Endodermal cell (in vitro differentiated cells): ENCODE data around the gene OR2L3. TPM values are rescaled to one million over a fixed set of nuclear protein-coding genes. Genes with fewer than 3 reads are reported as not detected.

Source experiments
- DNase-seq: peaks from one replicate; pipeline ENCODE4 v3.0.0-alpha.2; 2017
- H3K27ac ChIP-seq: 2 replicates; pipeline ENCODE4 v1.5.1; 2013; ENCODE audit warnings: mild to moderate bottlenecking, low read depth, low read length, moderate library complexity
- H3K27me3 ChIP-seq: 2 replicates; pipeline ENCODE4 v1.6.1; 2013; ENCODE audit warnings: mild to moderate bottlenecking, low read length, moderate library complexity; ENCODE audit not compliant: insufficient read depth, control insufficient read depth, poor library complexity, severe bottlenecking
- H3K36me3 ChIP-seq: 2 replicates; pipeline ENCODE4 v1.7.0; 2013; ENCODE audit warnings: mild to moderate bottlenecking, low read length, moderate library complexity; ENCODE audit not compliant: control insufficient read depth, insufficient read depth
- H3K4me1 ChIP-seq: one replicate; pipeline ENCODE4 v1.7.0; 2013; ENCODE audit warnings: low read length; ENCODE audit not compliant: control insufficient read depth, insufficient read depth
- H3K4me3 ChIP-seq: 2 replicates; pipeline ENCODE4 v1.5.1; 2013; ENCODE audit warnings: mild to moderate bottlenecking, low read length, moderate library complexity
- H3K9ac ChIP-seq: 2 replicates; pipeline ENCODE4 v1.6.1; 2013; ENCODE audit warnings: mild to moderate bottlenecking, low read length, moderate library complexity; ENCODE audit not compliant: poor library complexity, severe bottlenecking; ENCODE audit errors: extremely low read depth
- H3K9me3 ChIP-seq: 2 replicates; pipeline ENCODE4 v1.6.1; 2013; ENCODE audit warnings: mild to moderate bottlenecking, low read length, moderate library complexity; ENCODE audit not compliant: control insufficient read depth
- H3K27ac Mint-ChIP-seq: 2 replicates; pipeline ENCODE4 v1.8.0; 2020; ENCODE audit warnings: mixed read lengths
- H3K27me3 Mint-ChIP-seq: 2 replicates; pipeline ENCODE4 v1.8.0; 2021; ENCODE audit warnings: mild to moderate bottlenecking, mixed read lengths; ENCODE audit not compliant: insufficient read depth
- H3K36me3 Mint-ChIP-seq: 2 replicates; pipeline ENCODE4 v1.8.0; 2020; ENCODE audit warnings: low read depth, mixed read lengths
- H3K4me1 Mint-ChIP-seq: 2 replicates; pipeline ENCODE4 v1.8.0; 2020; ENCODE audit warnings: mixed read lengths
- H3K4me3 Mint-ChIP-seq: 2 replicates; pipeline ENCODE4 v1.8.0; 2020; ENCODE audit warnings: mild to moderate bottlenecking, moderate library complexity, mixed read lengths
- H3K9me3 Mint-ChIP-seq: 2 replicates; pipeline ENCODE4 v1.8.0; 2020; ENCODE audit warnings: mild to moderate bottlenecking, mixed read lengths
- whole genome bisulfite sequencing, 2 experiments: methylation state at CpG; one replicate each; pipeline versions ENCODE4 v1.1.5 to v1.1.7; 2013; ENCODE audit warnings: missing lambda C conversion rate in 2 of 2, mixed read lengths in 1 of 2; ENCODE audit not compliant: insufficient coverage in 1 of 2, insufficient read length in 1 of 2; 5-methylcytosine and 5-hydroxymethylcytosine counted together
- long read RNA-seq, 4 experiments: library from polyadenylated mRNA in 2 of 4; library from RNA in 1 of 4; library from capped mRNA in 1 of 4; stranded (forward) in 3 of 4; unstranded in 1 of 4; transcript quantifications; one replicate each; pipeline ENCODE4 v2.0.0, GENCODE V29; 2020 to 2021; ENCODE audit warnings: inconsistent platforms in 1 of 4
- polyA plus RNA-seq, 2 experiments: library from polyadenylated mRNA; stranded (reverse); fragments of 50-300 nt; gene quantifications; one replicate each; pipeline ENCODE4 v1.2.3, GENCODE V29; 2013
- total RNA-seq, 2 donors: library from RNA; stranded (reverse); fragmentation: NEBNext Ultra II Directional in 1 of 2; extraction: Animal tissue kit (Norgen Biotek cat#: 25700) in 1 of 2; gene quantifications; 2 replicates in 1 of 2; 3 replicates in 1 of 2; pipeline ENCODE4 v1.2.1, GENCODE V29; 2021
- TF ChIP-seq, protein P1 (sequence below): fragments of 200-600 bp; sonication (generic); conservative IDR thresholded peaks from 2 replicates; pipeline ENCODE4 v1.5.0; 2021; ENCODE audit warnings: antibody characterized with exemption, mild to moderate bottlenecking

The OR2L3 gene, protein sequence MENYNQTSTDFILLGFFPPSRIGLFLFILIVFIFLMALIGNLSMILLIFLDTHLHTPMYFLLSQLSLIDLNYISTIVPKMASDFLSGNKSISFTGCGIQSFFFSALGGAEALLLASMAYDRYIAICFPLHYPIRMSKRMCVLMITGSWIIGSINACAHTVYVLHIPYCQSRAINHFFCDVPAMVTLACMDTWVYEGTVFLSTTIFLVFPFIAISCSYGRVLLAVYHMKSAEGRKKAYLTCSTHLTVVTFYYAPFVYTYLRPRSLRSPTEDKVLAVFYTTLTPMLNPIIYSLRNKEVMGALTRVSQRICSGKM
- not detected for total RNA-seq
- polyA plus RNA-seq (2013, experiment 1 of 2) = not detected
- not detected for polyA plus RNA-seq (2013, experiment 2 of 2)
- long read RNA-seq, experiment 1 = 0 reads
- long read RNA-seq, experiment 2 = 0 reads
- long read RNA-seq, experiment 3 = 0 reads
- long read RNA-seq, experiment 4 = 0 reads

DNA sequence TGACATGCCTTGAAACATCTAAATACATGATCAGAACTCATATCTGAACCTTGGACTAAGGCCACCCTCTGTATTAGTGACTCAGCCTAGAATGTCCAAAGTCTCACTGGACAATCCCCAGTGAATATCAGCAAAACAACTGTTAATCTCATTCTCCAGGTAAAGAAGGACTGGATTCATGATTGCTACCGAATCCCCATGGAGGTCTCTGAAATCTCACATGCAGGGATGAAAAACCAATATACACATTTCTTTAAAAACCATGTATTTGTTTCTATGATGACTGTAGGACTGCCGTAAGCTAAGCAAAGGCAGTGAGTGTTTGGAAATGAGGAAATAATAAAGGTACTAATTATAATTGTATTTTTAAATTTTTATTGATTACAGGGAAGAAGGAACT, at the start of gene OR2L3:
TSS of gene OR2L3 (plus strand) at position 301 of the 400 bp plus-strand sequence. CDS start 13,846 bp downstream, outside the sequence.
- Histone ChIP-seq H3K27ac (no peak within 1 kb of the TSS), H3K36me3 (no peaks in the 10 kb centered on the region), H3K4me1 (no peaks in the 10 kb centered on the region), H3K9me3 (peaks cover 58% of the 10 kb centered on the region), H3K9ac (no peak within 1 kb of the TSS), H3K4me3 (no peak within 1 kb of the TSS), H3K27me3 (no peaks in the 10 kb centered on the region)
- Mint-ChIP-seq H3K27me3 (no peaks in the 10 kb centered on the region), H3K36me3 (no peaks in the 10 kb centered on the region), H3K4me3 (no peak within 1 kb of the TSS), H3K27ac (no peak within 1 kb of the TSS), H3K9me3 (peaks cover 71% of the 10 kb centered on the region), H3K4me1 (no peaks in the 10 kb centered on the region)
- no peak for DNase-seq
- 67% methylated on average over 2 of the region's 2 CpGs; no CpG with 5 or more reads in 1 of the 2 experiments for WGBS, 2 experiments
- TF ChIP-seq, protein P1, sequence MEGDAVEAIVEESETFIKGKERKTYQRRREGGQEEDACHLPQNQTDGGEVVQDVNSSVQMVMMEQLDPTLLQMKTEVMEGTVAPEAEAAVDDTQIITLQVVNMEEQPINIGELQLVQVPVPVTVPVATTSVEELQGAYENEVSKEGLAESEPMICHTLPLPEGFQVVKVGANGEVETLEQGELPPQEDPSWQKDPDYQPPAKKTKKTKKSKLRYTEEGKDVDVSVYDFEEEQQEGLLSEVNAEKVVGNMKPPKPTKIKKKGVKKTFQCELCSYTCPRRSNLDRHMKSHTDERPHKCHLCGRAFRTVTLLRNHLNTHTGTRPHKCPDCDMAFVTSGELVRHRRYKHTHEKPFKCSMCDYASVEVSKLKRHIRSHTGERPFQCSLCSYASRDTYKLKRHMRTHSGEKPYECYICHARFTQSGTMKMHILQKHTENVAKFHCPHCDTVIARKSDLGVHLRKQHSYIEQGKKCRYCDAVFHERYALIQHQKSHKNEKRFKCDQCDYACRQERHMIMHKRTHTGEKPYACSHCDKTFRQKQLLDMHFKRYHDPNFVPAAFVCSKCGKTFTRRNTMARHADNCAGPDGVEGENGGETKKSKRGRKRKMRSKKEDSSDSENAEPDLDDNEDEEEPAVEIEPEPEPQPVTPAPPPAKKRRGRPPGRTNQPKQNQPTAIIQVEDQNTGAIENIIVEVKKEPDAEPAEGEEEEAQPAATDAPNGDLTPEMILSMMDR = no peak

DNA sequence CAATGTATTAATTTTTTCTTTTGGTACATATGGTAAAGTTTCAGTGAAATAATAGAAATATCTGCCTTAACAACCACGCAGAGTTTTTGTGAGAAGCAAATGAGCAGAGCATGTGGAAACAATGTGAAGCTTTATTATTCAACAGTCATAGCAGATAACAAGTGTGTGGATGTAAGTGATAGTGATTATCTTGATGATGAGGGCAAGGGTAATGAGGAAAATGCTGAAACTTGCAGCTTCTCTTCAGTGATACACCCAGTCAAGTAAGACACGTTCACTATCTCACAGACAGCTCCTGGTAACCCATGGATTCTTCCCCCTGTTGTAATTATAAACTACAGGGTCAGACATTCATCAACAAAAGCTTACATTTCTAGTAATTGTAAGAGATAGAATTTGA, 47.8 kb upstream of the OR2L3 start:
- no peak overlapping the region for H3K27ac Mint-ChIP-seq
- no peaks in the 10 kb centered on the region for H3K27me3 ChIP-seq
- peaks cover 76% of the 10 kb centered on the region for H3K9me3 ChIP-seq
- no peaks in the 10 kb centered on the region for H3K4me1 Mint-ChIP-seq
- H3K9me3 Mint-ChIP-seq = peaks cover 72% of the 10 kb centered on the region
- no peaks in the 10 kb centered on the region for H3K27me3 Mint-ChIP-seq
- WGBS, 2 experiments = 28% methylated on average over 2 of the region's 2 CpGs; no CpG with 5 or more reads in 1 of the 2 experiments
- no peak overlapping the region for H3K4me3 Mint-ChIP-seq
- no peaks in the 10 kb centered on the region for H3K36me3 Mint-ChIP-seq
- no peaks in the 10 kb centered on the region for H3K4me1 ChIP-seq
- no peaks in the 10 kb centered on the region for H3K36me3 ChIP-seq
- H3K4me3 ChIP-seq = no peak overlapping the region
- TF ChIP-seq, protein P1 = no peak
- DNase-seq = no peak
- no peak overlapping the region for H3K9ac ChIP-seq
- H3K27ac ChIP-seq = no peak overlapping the region

DNA sequence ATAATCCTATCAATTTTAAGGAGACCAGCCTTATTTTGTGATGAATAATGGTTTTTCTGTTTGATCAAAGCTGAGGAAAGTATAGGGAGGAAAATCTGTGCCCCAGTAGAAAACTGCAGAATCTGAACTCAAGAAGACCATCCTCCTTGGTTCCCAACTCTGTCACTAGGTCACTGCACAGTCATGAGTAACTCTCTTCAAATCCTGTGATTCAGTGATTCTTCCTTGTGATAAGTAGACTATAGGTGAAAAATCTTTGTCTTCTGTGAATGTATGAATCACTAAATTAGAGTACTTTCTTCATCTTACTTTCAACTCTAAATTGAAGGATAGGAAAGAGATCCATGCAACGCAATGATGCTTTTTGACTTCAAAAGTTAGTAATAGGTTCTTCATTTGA, 46.5 kb upstream of the OR2L3 start:
- Histone ChIP-seq H3K4me3 (no peak overlapping the region), H3K4me1 (no peaks in the 10 kb centered on the region), H3K9ac (no peak overlapping the region), H3K27me3 (no peaks in the 10 kb centered on the region), H3K27ac (no peak overlapping the region), H3K9me3 (peaks cover 75% of the 10 kb centered on the region), H3K36me3 (no peaks in the 10 kb centered on the region)
- Mint-ChIP-seq H3K27ac (no peak overlapping the region), H3K27me3 (no peaks in the 10 kb centered on the region), H3K36me3 (no peaks in the 10 kb centered on the region), H3K4me1 (no peaks in the 10 kb centered on the region), H3K4me3 (no peak overlapping the region), H3K9me3 (peaks cover 70% of the 10 kb centered on the region)
- DNase-seq = no peak
- WGBS, 2 experiments = 71% methylated on average over 1 of the region's 1 CpG; no CpG with 5 or more reads in 1 of the 2 experiments
- TF ChIP-seq, protein P1 = no peak
